HL-60 (cell line): ENCODE data around the gene LPCAT2.

Experiments
- DNase-seq, 2 experiments: peaks; one replicate each; pipeline ENCODE4 v3.0.0-alpha.2; 2010 to 2020; ENCODE audit warnings: low read depth in 1 of 2, low spot score in 1 of 2
- H3K27ac ChIP-seq: fragments of 250-450 bp; sonication (Bioruptor Pico); replicated peaks from 2 replicates; pipeline ENCODE4 v1.5.1; 2020; ENCODE audit warnings: mild to moderate bottlenecking, moderate library complexity
- H3K27me3 ChIP-seq: fragments of 250-450 bp; sonication (Bioruptor Pico); 2 replicates; pipeline ENCODE4 v1.5.1; 2021; ENCODE audit warnings: mild to moderate bottlenecking, moderate library complexity; ENCODE audit not compliant: insufficient read depth, poor library complexity, severe bottlenecking
- H3K4me3 ChIP-seq: replicated peaks from 2 replicates; pipeline ENCODE4 v1.5.1; 2011; ENCODE audit warnings: mild to moderate bottlenecking, control low read depth, low read length; ENCODE audit not compliant: insufficient read depth
- GABPA ChIP-seq: IDR thresholded peaks from 2 replicates; pipeline ENCODE4 v1.6.1; 2012; ENCODE audit warnings: low read depth
- POLR2AphosphoS5 ChIP-seq: IDR thresholded peaks from 2 replicates; pipeline ENCODE4 v1.6.1; 2012; ENCODE audit warnings: low read depth
- SPI1 ChIP-seq: IDR thresholded peaks from 2 replicates; pipeline ENCODE4 v1.6.1; 2012; ENCODE audit warnings: low read depth, mild to moderate bottlenecking, borderline replicate concordance
- TF ChIP-seq, protein P1 (sequence below): IDR thresholded peaks from one replicate; pipeline ENCODE4 v1.5.1; 2011; ENCODE audit warnings: low read length, control low read depth, inconsistent platforms; ENCODE audit not compliant: insufficient read depth
- TF ChIP-seq, protein P2 (sequence below): IDR thresholded peaks from 2 replicates; pipeline ENCODE4 v1.6.1; 2012; ENCODE audit warnings: low read depth; ENCODE audit not compliant: insufficient replicate concordance

The LPCAT2 gene

DNA sequence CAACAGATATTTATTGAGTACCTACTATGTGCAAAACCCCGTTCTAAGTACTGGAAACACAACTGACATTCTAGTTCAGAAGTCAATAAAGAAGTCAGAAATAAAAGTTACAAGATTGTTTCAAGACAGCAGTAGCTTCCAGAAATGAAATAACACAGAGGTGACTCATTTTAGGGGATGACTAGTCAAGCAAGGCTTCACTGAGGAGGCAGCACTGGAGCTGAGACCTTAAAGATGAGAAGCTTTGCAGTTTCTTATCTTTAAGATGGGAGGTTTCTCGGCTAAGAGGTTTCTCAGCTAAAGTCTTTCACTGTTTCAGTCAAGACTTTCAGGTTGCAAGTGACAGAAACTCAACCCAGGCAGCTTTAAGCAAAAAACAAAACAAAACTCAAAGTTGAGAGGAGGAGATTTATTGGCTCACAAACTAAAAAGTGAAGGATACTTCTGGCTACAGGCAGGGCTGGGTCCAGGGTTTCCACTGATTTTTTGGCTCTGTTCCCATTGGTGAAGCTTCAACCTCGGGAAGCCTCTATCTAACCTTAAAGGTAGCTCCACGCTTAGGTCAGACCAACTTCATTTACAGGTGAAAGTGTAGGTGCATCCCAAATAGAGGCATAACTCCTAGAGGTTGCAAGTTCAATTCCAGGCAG, 37.3 kb upstream of the LPCAT2 start:
- peak in 1 of 2 experiments; percentile 33 for DNase-seq
- Histone ChIP-seq H3K4me3 (no peak overlapping the region), H3K27me3 (no peaks in the 10 kb centered on the region), H3K27ac (no peak overlapping the region)
- TF ChIP-seq, protein P1, sequence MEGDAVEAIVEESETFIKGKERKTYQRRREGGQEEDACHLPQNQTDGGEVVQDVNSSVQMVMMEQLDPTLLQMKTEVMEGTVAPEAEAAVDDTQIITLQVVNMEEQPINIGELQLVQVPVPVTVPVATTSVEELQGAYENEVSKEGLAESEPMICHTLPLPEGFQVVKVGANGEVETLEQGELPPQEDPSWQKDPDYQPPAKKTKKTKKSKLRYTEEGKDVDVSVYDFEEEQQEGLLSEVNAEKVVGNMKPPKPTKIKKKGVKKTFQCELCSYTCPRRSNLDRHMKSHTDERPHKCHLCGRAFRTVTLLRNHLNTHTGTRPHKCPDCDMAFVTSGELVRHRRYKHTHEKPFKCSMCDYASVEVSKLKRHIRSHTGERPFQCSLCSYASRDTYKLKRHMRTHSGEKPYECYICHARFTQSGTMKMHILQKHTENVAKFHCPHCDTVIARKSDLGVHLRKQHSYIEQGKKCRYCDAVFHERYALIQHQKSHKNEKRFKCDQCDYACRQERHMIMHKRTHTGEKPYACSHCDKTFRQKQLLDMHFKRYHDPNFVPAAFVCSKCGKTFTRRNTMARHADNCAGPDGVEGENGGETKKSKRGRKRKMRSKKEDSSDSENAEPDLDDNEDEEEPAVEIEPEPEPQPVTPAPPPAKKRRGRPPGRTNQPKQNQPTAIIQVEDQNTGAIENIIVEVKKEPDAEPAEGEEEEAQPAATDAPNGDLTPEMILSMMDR, result no peak
- TF ChIP-seq POLR2AphosphoS5 (no peak), SPI1 (no peak), GABPA (no peak)
- TF ChIP-seq, protein P2, sequence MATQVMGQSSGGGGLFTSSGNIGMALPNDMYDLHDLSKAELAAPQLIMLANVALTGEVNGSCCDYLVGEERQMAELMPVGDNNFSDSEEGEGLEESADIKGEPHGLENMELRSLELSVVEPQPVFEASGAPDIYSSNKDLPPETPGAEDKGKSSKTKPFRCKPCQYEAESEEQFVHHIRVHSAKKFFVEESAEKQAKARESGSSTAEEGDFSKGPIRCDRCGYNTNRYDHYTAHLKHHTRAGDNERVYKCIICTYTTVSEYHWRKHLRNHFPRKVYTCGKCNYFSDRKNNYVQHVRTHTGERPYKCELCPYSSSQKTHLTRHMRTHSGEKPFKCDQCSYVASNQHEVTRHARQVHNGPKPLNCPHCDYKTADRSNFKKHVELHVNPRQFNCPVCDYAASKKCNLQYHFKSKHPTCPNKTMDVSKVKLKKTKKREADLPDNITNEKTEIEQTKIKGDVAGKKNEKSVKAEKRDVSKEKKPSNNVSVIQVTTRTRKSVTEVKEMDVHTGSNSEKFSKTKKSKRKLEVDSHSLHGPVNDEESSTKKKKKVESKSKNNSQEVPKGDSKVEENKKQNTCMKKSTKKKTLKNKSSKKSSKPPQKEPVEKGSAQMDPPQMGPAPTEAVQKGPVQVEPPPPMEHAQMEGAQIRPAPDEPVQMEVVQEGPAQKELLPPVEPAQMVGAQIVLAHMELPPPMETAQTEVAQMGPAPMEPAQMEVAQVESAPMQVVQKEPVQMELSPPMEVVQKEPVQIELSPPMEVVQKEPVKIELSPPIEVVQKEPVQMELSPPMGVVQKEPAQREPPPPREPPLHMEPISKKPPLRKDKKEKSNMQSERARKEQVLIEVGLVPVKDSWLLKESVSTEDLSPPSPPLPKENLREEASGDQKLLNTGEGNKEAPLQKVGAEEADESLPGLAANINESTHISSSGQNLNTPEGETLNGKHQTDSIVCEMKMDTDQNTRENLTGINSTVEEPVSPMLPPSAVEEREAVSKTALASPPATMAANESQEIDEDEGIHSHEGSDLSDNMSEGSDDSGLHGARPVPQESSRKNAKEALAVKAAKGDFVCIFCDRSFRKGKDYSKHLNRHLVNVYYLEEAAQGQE, result no peak

DNA sequence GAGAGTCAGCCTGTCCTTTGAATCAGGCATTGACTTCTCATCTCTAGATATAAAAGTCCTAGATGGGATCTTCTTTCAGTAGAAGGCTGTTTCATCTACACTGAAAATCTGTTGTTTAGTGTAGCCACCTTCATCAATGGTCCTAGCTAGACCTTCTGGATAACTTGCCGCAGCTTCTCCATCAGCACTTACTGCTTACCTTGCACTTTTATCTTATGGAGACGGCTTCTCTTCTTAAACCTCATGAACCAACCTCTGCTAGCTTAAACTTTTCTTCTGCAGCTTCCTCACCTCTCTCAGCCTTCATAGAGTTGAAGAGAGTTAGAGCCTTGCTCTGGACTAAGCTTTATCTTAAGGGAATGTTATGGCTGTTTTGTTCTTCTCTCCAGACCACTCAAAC, 35.3 kb upstream of the LPCAT2 start:
- Histone ChIP-seq H3K4me3 (no peak overlapping the region), H3K27ac (no peak overlapping the region), H3K27me3 (peaks cover under 1% of the 10 kb centered on the region)
- DNase-seq, result no peak
- TF ChIP-seq GABPA, result no peak
- TF ChIP-seq, protein P1, result no peak
- TF ChIP-seq, protein P2, result no peak
- TF ChIP-seq POLR2AphosphoS5, result no peak
- no peak for TF ChIP-seq SPI1

DNA sequence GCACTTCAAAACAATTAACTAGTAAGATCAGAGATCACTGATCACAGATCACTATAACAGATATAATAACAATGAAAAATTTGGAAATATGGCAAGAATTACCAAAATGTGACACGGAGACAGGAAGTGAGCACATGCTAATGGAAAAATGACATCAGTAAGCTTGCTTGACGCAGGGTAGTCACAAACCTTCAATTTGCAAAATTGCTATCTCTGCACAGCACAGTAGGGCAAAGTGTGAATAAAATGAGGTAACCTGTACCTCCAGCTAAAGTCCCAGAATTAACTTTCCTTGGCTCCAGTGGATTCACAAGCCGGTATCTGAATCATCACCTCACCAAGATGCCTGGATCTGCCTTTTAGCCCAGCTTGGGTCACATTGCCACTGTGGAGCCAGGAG, 34.1 kb upstream of the LPCAT2 start:
- H3K4me3 ChIP-seq, result no peak overlapping the region
- TF ChIP-seq GABPA (no peak), SPI1 (no peak), POLR2AphosphoS5 (no peak)
- TF ChIP-seq, protein P1, result no peak
- TF ChIP-seq, protein P2, result no peak
- H3K27me3 ChIP-seq, result peaks cover 3% of the 10 kb centered on the region
- no peak overlapping the region for H3K27ac ChIP-seq
- no peak for DNase-seq
